NB4 (cell line): ENCODE data around the gene KAT2B.

Source experiments
- DNase-seq: peaks from one replicate; pipeline ENCODE4 v3.0.0; 2010; ENCODE audit warnings: low read depth
- H3K4me3 ChIP-seq: one replicate; pipeline ENCODE4 v1.5.1; 2011; ENCODE audit warnings: mild to moderate bottlenecking, low read depth, low read length, moderate library complexity
- MYC ChIP-seq: IDR thresholded peaks from 2 replicates; pipeline ENCODE4 v1.6.1; 2011; ENCODE audit warnings: low read depth, low read length
- POLR2A ChIP-seq: IDR thresholded peaks from 2 replicates; pipeline ENCODE4 v1.6.1; 2011; ENCODE audit warnings: mild to moderate bottlenecking; ENCODE audit not compliant: insufficient read length; ENCODE audit errors: extremely low read depth
- TF ChIP-seq, protein P1 (sequence below): IDR thresholded peaks from one replicate; pipeline ENCODE4 v1.5.1; 2012; ENCODE audit warnings: low read depth, low read length
- TF ChIP-seq, protein P2 (sequence below): IDR thresholded peaks from 2 replicates; pipeline ENCODE4 v1.6.1; 2011; ENCODE audit warnings: low read depth, low read length

The KAT2B gene

DNA sequence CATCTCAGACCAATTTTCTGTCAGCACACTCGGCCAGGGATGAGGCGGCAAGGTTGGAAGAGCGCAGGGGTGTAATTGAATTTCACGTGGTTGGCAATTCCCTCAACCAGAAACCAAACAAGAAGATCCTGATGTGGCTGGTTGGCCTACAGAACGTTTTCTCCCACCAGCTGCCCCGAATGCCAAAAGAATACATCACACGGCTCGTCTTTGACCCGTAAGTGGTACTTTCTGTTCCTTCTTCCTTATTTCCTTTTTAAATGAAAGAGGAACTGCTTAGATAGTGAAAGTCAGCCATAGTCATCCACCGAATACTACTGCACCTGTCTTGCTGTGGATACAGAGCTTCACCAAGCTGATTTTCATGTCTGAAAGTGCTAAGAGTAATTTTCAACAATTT, 85.7 kb downstream of the KAT2B start:
- H3K4me3 ChIP-seq: no peak overlapping the region
- peak; percentile 34 for DNase-seq
- TF ChIP-seq MYC (no peak), POLR2A (no peak)
- TF ChIP-seq, protein P1, sequence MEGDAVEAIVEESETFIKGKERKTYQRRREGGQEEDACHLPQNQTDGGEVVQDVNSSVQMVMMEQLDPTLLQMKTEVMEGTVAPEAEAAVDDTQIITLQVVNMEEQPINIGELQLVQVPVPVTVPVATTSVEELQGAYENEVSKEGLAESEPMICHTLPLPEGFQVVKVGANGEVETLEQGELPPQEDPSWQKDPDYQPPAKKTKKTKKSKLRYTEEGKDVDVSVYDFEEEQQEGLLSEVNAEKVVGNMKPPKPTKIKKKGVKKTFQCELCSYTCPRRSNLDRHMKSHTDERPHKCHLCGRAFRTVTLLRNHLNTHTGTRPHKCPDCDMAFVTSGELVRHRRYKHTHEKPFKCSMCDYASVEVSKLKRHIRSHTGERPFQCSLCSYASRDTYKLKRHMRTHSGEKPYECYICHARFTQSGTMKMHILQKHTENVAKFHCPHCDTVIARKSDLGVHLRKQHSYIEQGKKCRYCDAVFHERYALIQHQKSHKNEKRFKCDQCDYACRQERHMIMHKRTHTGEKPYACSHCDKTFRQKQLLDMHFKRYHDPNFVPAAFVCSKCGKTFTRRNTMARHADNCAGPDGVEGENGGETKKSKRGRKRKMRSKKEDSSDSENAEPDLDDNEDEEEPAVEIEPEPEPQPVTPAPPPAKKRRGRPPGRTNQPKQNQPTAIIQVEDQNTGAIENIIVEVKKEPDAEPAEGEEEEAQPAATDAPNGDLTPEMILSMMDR: no peak
- TF ChIP-seq, protein P2, sequence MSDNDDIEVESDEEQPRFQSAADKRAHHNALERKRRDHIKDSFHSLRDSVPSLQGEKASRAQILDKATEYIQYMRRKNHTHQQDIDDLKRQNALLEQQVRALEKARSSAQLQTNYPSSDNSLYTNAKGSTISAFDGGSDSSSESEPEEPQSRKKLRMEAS: no peak

DNA sequence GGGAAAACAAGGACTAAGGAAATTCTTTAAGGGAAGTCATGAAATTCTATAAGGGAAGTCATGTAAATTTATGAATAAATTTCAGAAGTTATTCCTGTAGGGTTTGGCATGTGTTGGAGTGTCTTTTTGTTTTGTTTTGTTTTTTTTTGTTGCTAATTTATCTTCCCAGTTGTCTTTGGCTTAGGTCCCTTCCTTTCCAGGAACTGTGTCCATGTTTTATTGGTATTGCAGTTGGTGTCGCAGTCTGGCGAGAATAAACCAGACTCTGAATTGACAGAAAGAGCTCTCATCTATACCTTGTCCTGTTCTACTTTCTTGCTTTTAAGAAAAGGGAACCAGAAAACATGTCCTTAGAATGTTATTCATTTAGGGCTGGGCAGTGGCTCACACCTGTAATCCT, 88.1 kb downstream of the KAT2B start:
- H3K4me3 ChIP-seq: no peak overlapping the region
- TF ChIP-seq POLR2A: no peak
- TF ChIP-seq MYC: no peak
- TF ChIP-seq, protein P2: no peak
- TF ChIP-seq, protein P1: no peak
- DNase-seq: no peak

DNA sequence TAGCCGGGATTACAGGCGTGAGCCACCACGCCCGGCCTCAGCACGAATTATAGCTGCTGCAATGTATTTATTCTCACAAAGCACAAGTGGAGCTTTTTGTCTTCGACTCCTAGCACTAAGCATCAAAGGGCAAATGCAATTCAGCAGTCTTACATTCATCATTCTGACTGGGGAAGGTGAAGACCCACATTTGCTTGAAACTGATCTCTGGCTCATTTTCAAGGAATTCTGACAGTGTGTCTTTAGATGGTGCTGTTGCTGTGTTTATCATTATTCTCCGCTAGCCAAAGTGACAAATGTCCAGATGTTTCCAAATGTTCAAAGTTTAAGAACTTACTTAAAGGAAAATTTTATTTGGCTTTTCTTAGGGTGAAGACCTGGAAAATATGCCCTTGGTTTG, 89.9 kb downstream of the KAT2B start:
- TF ChIP-seq MYC (no peak), POLR2A (no peak)
- TF ChIP-seq, protein P2: no peak
- TF ChIP-seq, protein P1: no peak
- DNase-seq: no peak
- H3K4me3 ChIP-seq: no peak overlapping the region

DNA sequence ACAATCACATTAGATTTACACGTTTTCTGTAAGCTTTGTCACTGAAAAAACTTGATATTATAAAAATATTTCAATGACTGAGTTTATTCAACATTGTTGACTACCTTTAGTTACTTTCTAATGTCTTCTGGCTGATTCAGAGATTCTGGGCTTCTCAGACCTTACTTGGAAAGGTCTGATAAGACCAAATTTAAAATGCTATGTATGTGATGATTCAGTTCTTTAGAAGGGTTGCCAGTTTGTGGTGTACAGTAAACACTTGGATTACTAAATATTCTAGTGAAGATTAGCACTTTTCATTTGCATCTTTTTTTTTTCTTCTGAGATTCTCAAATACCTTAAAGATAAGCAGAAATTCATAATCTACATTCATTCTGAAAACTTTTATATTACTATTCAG, 96.0 kb downstream of the KAT2B start:
- H3K4me3 ChIP-seq: no peak overlapping the region
- DNase-seq: no peak
- TF ChIP-seq MYC: no peak
- TF ChIP-seq, protein P2: no peak
- TF ChIP-seq, protein P1: no peak
- no peak for TF ChIP-seq POLR2A

DNA sequence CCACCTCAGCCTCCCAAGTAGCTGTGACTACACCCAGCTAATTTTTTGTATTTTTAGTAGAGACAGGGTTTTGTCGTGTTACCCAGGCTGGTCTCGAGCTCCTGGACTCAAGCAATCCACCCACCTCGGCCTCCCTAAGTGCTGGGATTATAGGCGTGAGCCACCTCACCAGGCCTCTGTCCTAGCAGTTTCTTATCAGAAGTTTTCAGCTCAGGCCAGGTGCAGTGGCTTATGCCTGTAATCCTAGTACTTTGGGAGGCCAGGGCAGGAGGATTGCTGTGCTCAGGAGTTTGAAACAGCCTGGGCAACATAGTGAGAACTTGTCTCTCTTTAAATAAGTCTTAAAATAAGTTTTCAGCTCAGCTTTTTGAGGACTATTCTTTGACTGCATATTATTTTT, 97.4 kb downstream of the KAT2B start:
- DNase-seq: no peak
- TF ChIP-seq, protein P1: no peak
- TF ChIP-seq MYC: no peak

DNA sequence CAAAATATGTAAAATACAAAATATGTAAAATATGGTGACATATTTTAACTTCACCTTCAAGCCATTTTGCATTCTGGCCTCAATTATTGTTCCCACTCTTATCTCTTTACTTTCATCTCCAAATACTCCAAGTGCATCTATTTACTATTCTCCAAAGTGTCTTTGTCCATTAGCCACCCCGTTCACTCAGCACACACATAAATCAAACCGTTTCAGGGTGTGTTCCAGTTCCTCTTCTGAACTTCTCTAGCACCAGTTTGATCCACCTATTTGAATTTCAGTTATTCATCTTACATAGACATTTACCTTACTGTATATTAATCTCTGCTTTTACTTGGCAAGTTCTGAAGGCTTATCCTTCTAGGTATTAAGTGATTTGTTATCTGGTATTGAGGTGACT, 100.6 kb downstream of the KAT2B start:
- no peak overlapping the region for H3K4me3 ChIP-seq
- TF ChIP-seq, protein P2: no peak
- DNase-seq: no peak

More for the DNA sequence above, 97.4 kb downstream of the KAT2B start:
- no peak overlapping the region for H3K4me3 ChIP-seq
